Measurements from ENCODE around the gene IFNLR1.
A peak's percentile ranks its signal among the peaks of the same experiment; 100 is the strongest.

Gene IFNLR1

DNA sequence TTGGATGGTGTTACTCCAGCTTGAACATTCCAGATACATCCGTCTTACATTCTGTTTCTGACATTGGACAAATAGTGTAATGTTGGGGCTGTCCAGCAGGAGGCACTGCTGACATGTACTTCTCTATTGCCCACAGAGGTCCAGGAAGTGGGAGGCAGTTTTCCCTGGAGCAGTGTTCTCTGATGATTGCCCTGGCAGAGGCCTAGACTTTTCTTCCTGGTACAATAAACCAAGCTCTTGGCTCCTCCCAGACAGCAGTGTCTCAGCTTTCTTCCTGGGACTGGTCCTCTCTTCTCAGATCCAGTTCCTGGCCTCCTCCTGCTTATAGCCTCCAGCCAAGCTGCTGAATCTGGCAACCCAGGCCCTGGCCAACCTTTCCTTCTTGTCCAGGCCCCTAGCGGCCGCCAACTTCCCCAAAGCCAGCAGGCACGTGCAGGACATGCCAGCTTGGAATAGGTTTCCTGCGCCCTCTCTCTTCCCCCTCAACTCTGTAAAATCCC is 14.9 kb upstream of the IFNLR1 start:
- H3K4me3 ChIP-seq (ENCODE audit: control insufficient read depth, low read depth, low read length): no peak overlapping the region
- peak; percentile 84 for DNase-seq (ENCODE audit: low read depth)
- TF ChIP-seq, protein P1, sequence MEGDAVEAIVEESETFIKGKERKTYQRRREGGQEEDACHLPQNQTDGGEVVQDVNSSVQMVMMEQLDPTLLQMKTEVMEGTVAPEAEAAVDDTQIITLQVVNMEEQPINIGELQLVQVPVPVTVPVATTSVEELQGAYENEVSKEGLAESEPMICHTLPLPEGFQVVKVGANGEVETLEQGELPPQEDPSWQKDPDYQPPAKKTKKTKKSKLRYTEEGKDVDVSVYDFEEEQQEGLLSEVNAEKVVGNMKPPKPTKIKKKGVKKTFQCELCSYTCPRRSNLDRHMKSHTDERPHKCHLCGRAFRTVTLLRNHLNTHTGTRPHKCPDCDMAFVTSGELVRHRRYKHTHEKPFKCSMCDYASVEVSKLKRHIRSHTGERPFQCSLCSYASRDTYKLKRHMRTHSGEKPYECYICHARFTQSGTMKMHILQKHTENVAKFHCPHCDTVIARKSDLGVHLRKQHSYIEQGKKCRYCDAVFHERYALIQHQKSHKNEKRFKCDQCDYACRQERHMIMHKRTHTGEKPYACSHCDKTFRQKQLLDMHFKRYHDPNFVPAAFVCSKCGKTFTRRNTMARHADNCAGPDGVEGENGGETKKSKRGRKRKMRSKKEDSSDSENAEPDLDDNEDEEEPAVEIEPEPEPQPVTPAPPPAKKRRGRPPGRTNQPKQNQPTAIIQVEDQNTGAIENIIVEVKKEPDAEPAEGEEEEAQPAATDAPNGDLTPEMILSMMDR (IDR thresholded peaks at IDR 0.05; ENCODE audit: control insufficient read depth, insufficient read depth, low read depth, low read length, missing control alignments): peak; percentile 79

DNA sequence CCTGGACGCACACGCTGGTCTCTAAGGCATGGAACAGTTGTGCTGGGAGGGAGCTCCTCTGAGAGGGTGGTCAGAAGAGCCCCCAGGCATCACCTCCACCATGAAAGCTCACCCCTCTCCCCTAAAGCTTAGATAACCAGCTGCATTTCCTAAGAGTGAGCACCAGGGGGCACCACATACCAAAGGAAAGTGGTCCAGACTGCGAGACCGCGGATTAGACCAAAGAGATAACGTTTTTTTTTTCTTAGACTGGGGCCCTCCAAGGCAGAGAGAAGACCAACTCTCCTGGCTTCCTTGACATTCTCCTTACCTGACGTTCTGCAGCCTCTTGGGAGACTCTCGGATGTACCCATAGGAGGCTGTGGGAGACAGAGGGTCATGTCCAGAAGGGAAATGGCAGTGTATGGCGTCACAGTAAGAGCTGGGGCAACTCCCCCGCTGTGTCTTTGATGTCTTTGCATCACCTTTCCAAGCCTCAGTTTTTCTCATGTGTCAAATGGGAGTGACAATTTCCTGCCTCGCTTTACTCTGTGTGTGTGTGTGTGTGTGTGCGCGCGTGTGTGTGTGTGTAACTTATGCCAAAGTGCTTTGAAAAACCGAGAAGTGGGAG is 12.3 kb upstream of the IFNLR1 start:
- TF ChIP-seq, protein P1 (IDR thresholded peaks at IDR 0.05; ENCODE audit: control insufficient read depth, insufficient read depth, low read depth, low read length, missing control alignments): peak; percentile 79
- no peak overlapping the region for H3K4me3 ChIP-seq (ENCODE audit: control insufficient read depth, low read depth, low read length)
- no peak for DNase-seq (ENCODE audit: low read depth)

DNA sequence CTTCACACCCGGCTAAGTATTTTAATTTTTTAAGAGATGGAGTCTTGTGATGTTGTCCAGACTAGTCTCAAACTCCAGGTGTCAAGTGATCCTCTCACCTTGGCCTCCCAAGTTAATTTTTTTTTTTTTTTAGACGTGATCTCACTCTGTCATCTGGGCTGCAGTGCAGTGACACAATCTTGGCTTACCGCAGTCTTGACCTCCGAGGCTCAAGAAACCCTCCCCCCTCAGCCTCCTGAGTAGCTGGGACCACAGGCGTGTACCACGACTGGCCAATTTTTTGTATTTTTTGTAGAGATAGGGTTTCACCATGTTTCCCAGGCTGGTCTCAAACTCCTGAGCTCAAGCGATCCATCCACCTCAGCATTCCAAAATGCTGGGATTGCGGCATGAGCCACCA is 11.7 kb upstream of the IFNLR1 start:
- no peak for DNase-seq (ENCODE audit: low read depth)
- no peak overlapping the region for H3K4me3 ChIP-seq (ENCODE audit: control insufficient read depth, low read depth, low read length)
- TF ChIP-seq, protein P1 (IDR thresholded peaks at IDR 0.05; ENCODE audit: control insufficient read depth, insufficient read depth, low read depth, low read length, missing control alignments): no peak

DNA sequence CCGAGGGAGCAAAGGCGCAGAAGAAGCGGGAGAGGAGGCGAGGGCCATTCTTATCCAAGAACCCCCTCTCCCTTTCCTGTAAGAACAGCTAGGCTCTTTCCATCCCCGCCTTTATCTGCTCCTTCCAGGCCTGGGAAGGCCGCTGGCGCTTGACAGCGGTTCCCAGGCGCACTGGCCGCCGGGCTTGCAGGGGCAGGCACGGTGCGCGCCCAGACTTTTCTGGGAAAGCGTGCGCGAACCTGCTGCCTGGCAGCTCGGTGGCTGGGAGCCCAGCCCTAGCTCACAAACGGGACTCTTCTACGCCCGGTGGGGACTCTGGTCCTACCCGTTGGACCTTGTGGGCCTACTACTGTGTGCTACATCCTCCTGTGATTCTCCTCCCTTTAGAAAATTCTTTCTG is 8.8 kb upstream of the IFNLR1 start:
- TF ChIP-seq, protein P1 (IDR thresholded peaks at IDR 0.05; ENCODE audit: control insufficient read depth, insufficient read depth, low read depth, low read length, missing control alignments): no peak
- no peak overlapping the region for H3K4me3 ChIP-seq (ENCODE audit: control insufficient read depth, low read depth, low read length)
- DNase-seq (ENCODE audit: low read depth): no peak

DNA sequence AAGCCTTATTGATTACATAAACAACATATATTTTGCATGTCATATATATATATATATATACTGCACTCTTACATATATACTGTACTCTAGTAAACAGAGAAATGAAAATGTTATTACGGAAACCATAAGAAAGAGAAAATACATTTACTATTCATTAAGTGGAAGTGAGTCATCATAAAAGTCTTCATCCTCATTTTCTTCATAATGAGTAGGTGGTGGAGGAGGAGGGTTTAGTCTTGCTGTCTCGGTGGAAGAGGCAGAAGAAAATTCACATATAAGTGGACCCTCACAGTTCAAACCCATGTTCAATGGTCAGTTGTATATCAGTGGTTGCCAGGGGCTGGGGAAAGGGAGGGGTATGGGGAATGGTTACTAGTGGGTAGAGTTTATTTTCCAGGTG is 8.0 kb upstream of the IFNLR1 start:
- H3K4me3 ChIP-seq (ENCODE audit: control insufficient read depth, low read depth, low read length): no peak overlapping the region
- DNase-seq (ENCODE audit: low read depth): no peak
- TF ChIP-seq, protein P1 (IDR thresholded peaks at IDR 0.05; ENCODE audit: control insufficient read depth, insufficient read depth, low read depth, low read length, missing control alignments): no peak

DNA sequence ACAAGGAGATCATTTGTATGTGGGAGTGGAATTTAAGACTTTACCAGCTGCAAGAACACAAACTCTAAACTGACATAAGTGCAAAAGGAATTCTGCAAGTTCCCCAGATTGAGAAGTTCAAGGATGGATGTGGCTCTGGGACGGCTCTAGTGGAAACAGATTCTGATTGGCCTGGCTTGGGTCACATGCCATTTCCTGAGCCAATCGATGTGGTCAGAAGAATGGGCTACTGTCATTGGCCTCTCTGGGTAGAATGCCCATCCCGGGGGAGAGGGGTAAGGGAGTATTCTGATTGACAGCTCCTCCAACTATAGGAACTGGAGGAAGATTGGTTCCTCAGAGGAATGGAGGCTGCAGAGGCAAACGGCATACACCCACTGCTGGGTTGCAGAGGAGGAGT is 6.0 kb upstream of the IFNLR1 start:
- TF ChIP-seq, protein P1 (IDR thresholded peaks at IDR 0.05; ENCODE audit: control insufficient read depth, insufficient read depth, low read depth, low read length, missing control alignments): no peak
- DNase-seq (ENCODE audit: low read depth): no peak
- H3K4me3 ChIP-seq (ENCODE audit: control insufficient read depth, low read depth, low read length): no peak overlapping the region

Measured in AG09309 (cell line).